HPDE6-E6E7 (cell line): ENCODE measurements around the gene METTL14.
A peak's percentile ranks its signal among the peaks of the same experiment; 100 is the strongest.
"Not testable (repeated sequence)": the region's sequence is repeated elsewhere in the genome, so short reads cannot be mapped to it uniquely, and the experiment has no call there.

Experiments
- DNase-seq: peaks from one replicate; pipeline ENCODE4 v3.0.0; 2011; ENCODE audit warnings: missing footprints; ENCODE audit errors: extremely low spot score

METTL14 gene

DNA sequence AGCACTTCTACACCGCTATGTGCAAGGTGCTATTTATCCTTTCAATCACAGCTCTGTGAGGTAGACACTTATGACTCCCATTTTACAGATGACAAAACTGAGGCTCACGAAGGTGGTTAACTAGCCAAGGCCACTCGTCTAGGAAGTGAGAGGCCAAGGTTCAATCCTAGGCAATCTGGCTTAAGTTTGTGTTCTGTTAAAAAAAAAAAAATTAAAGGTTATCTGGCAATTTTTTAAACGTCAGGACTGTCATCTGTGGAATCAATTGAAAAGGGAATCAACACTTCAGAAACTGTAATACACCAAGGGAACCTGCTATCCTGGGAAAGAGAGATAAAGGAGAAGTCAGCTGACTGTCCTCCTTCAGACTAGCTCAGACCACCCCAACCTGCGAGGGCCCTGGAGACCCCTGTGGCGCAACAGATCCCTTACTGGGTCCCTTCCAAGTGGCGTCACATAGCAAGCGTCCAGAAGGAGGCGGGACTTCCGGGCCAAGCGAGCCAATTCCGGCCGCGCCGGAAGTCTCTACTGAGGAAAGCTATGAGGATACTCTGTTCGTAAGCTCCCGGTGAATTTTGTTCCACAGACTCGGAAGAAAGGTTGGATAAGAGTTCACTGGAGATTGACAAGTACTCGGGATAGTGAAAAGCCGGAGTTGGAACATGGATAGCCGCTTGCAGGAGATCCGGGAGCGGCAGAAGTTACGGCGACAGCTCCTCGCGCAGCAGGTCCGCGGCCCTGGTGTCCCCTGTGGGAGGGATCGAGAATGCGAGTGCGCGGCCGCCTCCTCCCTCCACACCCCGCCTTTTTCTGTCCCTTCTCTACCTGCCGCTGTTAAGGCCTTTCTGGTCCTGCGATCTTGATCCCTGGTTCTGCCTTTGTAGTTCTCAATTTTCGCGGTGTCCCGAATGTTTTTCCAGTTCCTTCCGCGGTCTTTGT, at the start of gene METTL14:
Gene METTL14, plus strand, starts transcription at position 520 of the 939 bp plus-strand sequence. Its CDS starts 143 bp downstream, at position 663.
- peak; percentile 81 for DNase-seq

DNA sequence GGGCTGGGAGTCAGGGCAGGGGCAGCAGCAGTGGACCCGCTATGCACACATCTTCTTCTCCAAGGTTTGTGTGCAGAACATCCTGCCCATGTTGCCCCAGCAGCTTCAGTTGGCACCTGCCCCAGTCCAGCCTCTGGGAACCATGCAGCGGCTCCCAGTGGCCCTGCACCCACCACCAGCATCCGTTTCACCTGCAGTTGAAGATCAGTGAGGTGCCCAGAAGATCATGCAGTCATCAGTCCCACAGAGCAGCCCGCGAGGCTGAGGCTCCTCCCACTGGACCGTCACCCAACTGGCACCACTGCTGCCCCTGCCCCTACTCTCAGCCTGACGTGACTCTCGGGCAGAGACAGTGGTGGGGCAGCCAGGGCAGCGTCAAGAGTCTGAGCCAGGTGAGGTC, 49.1 kb upstream of the METTL14 start:
- not testable (repeated sequence) for DNase-seq

DNA sequence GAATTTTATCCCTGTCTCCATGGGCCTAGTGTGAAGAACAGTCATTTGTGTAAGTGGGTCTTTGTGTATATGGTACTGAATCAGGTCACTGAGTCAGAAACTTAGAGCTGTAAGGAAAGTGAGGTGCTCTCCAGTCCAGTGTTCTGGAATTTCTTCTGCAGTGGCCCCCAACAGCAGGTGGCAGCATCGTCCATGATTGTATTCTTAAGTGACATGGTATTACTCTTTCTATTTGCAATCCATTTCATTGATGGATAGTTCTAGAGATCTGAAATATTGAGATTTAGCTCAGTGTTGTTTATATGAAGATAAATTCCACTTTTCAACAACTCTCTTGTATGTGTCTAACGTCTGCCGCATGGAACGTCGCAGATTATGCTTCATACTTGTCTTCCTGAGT, 20.5 kb upstream of the METTL14 start:
- DNase-seq: not testable (repeated sequence)

DNA sequence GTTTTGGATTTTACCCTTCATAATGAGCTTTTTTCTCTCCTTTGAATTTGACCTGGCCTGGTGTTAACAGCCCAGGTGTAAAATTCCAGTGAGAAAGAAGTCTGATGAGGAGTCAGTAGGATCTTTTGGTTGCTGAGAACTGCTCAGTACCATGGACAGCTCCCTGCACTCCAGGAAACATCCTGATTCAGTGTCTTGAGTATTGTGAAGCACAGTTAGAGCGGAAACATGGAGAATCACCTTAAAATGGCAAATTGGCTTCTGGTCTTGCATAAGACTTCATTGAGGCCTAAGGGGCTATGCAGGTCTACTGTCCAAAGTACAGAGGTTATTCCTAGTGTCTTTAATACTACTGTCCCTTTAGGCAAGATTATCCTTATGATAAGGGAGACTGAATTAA, 16.0 kb upstream of the METTL14 start:
- DNase-seq: not testable (repeated sequence)

DNA sequence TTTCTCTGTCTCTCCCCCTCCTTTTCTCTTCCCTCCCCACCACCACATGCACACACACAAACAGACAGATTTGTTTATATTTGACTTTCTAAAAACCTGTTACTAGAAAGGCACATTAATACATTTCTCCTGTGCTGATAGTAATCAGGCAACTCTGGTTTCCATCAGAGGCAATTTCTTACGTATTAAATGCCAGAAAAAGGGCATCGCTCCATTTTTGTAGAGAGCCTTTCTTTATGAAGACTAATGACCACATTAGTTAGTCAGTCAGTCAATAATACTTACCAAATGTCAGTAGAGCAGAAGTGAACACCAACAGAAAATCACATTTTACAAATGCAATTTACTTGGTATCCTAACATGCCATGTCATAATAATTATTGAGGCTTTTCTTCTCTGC, 14.2 kb upstream of the METTL14 start:
- not testable (repeated sequence) for DNase-seq

DNA sequence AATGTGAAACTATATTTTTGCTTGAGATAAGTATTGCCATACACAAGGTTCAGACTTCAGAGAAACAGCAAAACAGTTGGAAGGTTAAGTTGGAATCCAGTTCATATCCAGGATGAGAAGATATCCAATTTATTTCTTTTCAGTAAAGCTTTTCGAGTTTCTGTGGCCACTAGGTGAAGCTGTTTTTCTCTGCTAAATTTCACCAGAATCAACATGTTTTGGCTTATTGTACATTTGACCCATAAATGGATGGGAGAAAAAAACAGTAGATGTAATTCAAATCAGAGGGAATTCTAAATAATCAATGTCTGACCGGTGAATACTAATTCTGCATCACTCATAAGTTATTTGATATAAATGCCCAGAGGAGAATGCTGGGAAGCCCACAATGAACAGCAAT, 9.1 kb upstream of the METTL14 start:
- DNase-seq: no peak

DNA sequence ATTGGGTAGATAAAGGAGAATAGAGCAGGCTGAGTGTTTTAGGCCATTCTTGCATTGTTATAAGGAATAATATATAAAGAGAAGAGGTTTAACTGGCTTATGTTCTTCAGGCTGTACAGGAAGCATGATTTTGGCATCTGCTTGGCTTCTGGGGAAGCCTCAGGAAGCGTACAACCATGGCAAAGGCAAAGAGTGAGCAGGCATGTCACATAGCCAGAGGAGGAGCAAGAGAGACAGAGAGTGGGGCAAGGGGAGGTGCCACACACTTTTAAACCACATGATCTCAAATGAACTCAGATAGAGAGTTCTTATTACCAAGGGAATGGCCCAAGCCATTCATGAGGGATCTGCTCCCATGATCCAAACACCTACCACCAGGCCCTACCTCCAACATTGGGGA, 4.4 kb upstream of the METTL14 start:
- DNase-seq: no peak

DNA sequence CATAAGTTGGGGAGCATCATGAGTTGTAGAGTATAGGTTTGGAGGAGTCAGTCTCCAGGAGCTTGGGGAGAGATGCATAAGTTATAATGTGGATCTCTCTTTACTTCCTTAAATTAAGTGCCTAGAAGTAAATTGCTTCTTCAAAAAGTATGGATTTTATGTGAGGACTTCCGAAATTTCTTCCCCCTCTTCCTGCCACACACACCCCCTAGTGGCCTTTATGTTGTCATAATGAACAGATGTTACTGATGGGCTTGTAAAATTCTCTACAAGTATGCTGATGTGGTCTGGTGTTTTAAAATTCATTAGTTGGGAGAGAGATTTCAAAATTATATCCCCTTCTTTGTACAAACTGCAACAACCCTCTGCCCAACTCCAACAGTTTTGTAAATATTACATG, 2.3 kb upstream of the METTL14 start:
- DNase-seq: no peak

DNA sequence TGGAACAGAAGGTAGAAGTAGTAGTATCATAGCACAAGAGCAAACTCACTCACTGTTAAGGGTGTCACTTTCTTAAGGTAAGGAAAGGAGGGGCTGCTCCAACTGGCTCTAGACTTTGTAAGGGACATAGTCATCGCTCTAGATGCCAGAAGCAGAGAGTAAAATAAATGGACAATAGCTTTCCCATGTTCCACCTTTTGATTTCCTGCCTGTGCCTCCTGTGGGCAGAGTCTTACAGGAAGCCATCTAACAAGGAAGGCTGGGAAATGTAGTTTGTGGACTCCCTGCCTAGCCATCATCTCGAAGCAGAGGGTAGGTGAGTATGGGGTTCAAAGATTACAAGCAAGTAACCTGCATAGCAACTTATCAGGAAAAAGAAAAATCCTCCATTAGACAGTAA, 1.7 kb upstream of the METTL14 start:
- DNase-seq: no peak

DNA sequence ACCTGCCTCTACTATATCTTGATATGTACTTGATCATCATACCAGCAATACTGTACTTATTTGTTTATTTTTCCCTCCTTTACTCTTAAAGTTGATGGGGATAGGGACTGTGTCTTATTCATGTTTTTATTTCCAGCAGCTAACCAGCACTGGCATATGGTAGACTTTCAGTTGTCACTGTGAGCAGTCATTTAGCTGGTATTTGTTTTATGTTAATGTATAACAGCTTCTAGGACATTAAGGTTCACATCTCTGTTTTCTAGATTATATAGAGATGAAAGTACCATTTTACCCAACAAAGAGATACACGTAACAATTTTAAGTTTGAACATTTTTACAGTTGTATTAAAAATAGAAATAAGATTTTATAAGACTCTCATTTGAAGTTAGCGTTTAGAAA, 17.9 kb downstream of the METTL14 start:
- DNase-seq: no peak

DNA sequence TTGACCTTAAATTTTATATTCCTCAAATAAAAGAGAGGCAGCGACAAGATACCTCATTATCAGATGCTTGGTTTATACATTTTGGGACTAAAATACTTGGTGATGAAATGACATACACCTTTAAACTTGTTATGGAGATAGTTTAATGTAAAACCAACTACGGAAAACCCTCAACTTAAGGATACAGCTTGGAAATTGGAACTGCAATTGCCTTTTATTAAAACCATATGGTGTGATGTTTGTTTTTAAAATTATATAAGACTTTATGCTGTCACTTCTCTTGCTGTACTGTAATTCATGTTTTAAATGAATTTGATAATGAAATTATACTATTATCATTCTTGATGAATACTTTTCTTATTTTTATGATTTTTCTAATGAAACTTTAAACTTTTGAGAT, 25.9 kb downstream of the METTL14 start:
- no peak for DNase-seq

DNA sequence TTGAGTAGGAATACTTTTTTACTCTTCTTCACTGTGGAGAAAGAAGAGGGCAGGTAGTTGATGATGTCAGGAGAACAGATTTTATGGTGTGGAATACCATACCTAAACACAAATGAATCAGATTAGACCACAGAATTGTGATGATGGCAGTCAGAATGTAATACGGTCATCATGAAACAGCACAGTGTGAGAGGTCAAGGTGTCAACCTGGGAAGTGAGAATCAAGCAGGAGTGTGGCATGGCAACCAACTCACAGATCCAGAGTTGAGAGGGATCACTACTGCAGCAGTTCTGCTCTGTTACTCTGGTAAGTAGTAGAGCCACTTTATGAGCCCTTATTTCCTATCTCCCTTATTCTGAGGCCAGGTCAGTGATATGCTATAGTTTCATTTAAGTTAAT, 27.7 kb downstream of the METTL14 start:
- DNase-seq: no peak

DNA sequence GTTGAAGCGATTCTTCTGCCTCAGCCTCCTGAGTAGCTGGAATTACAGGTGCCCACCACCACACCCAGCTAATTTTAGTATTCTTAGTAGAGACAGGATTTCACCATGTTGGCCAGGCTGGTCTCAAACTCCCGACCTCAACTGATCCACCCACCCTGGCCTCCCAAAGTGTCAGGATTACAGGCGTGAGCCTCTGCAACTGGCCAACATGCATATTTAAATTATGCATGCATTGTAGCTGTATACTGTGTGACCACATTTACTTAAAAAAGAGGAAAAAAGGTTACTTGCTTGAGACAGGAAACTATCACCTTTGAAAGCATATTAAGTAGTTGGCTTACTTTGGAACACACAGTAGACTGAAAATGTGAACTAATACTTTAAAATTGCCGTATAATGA, 29.5 kb downstream of the METTL14 start:
- DNase-seq: no peak

DNA sequence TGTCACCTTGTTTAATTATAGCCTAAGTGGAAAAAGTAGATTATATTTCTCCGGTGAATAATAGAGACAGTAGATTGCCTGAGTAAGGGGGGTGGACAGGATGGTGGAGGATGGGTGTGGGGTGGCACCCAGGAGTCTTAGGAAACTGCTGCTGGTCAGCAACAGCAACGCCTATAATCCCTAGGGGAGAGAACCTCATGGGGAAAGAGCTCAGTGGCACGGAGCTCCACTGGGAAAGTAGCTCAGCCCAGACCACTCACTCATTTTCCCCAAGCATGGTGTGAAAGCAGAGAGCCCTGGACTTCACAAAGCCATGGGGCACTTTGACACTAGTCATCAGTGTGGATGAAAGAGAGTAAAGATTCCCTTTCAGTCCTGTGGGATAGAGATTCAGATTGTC, 31.1 kb downstream of the METTL14 start:
- no peak for DNase-seq

DNA sequence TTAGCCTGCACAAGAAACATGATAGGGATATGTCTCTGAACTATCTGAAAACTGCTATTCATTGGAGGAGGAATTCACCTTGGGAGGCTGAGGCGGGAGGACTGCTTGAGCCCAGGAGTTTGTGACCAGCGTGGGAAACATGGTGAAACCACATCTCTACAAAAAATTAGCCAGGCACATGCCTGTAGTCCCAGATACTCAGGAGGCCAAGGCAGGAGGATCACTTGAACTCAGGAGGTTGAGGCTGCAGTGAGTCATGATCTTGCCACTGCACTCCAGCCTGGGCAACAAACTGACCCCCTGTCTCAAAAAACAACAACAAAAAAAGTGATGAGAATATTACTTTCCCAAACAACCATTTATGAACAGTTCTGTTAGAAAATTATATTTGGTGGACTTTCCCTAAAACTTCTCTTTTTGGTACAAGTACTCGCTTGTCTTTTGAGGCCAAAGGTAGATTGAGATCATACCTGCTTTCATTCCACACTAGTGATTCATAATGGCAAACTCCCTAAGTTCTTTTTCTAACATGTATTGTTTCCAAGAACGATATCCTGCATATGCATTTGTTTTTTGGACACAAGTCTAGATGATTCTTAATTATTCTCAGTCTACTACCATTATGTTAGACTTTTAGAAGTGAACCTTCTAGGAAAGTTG, 33.4 kb downstream of the METTL14 start:
- DNase-seq: peak; percentile 50

DNA sequence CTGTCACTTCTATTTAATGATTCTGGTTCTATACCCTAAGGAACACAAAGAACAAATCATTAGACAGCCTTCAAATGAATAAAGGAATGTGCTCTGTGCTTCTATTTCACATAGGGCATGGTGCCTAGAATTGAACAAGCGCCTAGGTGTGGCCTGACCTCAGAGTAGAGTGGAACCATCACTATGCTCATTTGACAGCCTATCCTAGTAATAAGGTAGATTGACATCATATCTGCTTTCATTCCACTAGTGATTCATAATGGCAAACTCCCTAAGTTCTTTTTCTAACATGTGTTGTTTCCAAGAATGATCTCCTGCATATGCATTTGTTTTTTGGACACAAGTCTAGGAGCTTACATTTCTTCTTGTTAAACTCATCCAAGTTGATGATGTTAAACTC, 36.6 kb downstream of the METTL14 start:
- no peak for DNase-seq

DNA sequence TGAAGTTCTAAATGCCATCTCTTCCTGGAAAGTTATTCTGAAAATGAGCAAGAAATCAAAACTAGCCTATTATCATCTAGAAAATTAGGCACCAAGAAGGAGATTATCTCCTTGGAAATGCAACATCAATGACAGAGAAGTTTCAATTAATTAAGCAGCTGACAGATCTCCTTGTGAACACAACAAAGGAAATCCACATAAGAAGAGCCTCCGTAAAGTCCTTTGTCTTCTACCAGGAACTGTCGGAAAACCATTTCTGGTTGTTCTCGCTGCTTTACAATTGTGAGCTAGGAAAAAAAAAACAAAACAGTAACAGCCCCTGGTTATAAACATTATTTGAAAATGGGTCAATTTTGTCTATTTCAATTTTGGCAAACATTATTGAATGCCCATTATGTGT, 38.2 kb downstream of the METTL14 start:
- DNase-seq: no peak

DNA sequence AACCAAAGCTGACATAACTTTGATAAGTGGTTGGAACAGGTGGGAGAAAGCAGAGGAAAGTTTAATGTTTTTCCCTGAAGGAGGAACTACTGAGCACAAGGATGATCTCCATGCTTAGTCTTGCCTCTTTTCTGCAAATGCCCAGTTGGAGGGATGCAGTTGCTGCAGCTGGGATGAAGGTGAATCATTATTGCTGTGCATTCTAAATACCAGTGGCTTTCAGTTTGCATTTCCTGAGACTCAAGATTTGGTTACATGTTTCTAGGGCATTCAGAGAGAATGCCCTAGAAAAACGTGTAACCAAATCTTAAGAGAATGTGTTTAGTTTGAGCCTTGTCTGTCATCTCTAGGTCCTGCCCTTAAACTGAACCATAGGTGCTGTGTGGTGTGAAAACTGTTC, 42.2 kb downstream of the METTL14 start:
- DNase-seq: no peak

DNA sequence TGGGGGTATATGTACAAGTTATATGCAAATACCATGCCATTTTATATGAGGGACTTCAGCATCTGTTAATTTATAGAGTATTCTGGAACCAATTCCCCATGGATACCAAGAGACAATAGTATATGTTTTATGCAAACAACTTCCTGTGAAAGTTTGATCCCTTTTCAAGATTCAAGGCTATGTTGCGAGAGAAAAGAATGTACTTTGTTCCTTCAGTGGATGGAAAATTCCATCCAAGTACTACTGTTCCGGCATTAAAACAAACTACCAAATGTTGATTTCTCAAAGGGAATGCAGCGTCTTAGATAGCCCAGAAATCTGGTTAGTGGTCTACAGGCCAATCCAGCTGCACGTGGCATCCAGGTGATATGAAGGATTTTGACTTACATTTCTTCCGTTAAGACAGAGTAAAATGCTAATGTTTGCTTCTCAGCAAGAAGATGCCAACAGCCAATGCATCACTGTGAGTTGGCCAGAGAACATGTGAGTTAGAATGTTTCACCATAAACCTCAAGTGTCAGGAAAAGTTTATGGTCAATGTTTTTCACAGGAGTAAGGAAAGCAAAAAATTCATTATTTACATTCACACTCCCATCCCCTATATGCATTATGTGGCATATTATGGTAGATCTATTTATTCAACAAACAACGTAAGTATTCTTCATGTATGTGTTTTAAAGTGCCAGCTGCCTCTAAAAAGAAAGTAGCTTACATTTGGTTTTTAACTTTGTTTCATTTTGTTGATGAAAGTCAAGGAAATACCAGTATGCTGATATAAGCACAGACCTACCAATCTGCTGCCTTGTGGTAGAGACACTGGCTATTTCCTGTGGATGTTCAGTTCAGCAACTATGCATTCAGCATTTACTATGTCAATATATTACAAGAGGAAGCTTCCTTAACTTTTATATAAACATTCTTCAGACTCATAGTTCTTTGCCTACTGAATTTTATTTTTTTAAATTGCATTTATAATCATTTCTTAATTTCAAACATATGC, 44.4 kb downstream of the METTL14 start:
- no peak for DNase-seq

DNA sequence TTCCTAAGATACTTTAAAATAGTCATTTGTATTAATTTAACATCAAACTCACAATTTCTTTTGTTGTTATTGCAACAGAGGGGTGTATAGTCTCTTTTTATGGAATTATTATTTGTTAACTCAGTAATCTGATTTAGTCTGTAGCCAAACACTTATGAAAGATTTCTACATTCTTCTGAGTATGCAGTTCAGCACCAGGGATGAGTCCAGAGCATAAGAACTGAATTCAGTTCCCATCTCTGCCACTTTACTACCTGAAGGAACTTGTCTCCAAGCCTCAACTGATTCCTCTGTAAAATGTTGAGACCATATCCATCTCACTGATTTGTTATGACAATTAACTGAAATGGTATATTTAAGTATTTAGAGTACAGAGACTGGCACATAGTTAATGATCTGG, 45.5 kb downstream of the METTL14 start:
- no peak for DNase-seq

DNA sequence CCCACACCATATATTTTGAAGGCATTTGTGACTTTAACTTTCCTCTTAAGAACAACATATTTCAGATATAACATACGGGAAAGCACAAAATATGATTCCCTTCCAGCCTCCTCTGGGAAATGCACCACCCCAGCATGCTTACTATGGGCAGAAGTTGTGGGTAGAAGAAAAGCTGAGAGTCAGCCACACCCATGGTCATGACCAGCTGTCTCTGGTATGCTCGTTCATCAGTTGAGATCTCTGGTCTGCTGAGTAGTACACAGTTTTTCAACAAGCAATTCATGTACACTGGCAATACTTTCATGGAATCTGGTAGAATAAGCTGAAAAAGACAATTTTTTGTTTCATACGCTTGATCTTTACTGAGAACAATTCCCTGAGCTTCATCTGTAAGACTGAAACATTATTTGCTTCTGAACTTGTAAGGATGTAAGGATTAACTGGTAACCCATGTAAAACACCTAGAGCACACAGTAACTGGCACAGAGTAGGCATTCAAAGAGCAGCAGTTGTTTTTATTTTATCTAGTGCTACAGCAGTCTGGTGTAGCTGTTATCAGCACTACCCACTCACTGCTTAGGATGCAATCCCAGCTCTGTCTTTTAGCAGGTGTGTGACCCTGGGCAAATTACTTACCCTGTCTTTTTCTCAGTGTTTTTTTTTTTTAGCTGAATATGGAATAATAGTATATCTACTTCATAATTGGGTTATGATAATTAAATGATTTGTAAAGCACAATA, 47.6 kb downstream of the METTL14 start:
- no peak for DNase-seq
